Hematopoietic multipotent progenitor cell treated with erythropoietin and hydrocortisone succinate and interleukin-3 and kit ligand, for 15 days (in vitro differentiated cells): ENCODE measurements around the gene CEND1.

ENCODE experiments used
- DNase-seq: peaks from one replicate; pipeline ENCODE4 v3.0.0-alpha.2; 2015; ENCODE audit warnings: low spot score

CEND1 gene

DNA sequence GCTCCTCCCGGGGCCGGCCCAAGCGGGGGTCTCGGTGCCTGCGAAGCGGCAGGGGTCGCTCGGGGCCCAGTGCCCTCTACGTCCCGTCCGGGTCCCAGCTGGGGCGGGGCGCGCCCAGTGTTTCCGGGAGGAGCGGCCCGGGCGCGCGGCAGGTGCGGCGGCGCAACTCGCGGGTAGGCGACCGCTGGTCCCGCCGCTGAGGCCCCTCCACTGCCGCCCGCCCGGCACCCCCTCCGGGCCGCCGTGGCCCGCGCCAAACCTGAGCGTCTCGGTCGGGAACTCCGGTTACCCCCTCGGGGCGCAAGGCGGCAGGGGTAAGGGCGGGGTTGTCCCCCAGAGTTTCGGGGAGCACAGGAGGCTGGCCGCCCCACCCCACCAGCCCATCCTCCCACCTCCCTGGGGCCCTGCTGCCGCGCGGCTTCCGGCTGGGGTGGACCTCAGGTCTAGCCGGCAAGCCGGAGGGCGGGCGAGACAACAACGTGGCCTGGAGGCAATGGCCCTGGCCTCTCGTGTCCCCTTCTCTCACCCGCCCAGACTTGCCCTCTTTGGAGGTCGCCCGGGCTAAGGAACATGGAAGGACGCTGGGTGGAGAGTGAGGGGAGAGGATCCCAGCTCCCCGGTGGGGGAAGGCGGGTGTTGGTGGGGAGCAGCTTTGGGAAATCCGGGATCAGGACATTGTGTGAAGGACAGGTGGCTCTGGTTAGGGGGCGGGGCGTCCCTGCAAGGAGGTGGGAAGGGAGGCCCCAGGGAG lies 37.4 kb upstream of the CEND1 start:
- no peak for DNase-seq

DNA sequence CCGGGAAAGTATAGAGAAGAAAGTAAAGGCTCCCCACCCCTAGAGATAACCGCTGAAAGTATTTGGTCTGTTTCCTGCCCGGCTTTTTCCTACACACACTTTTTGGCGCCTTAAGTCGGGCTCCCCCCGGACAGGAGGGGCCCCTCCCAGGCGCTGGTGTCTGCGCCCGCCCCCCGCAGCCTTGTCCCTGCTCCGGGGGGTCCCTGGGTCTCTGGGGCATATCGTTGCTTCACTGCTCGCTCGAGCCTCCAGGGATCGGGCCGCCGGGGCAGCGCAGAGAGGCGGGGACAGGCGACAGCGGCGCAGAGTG lies 36.9 kb upstream of the CEND1 start:
- DNase-seq, result no peak

DNA sequence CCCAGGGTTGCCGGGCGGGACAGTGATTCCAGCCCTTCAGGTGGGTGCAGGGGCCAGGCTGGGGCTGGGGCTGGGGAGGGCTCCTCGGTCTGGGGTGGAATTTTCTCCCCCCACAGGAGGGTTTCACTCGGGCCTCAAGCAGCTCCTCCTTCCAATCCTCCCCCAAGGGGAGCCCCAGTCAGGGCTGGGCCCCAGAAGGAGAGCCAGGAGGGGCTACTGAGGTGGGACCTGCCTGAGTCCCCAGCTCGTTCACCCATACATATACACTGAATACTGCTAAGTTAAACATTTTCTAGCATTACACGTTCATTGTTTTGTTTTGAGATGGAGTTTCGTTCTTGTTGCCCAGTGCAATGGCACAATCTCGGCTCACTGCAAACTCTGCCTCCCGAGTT lies 36.3 kb upstream of the CEND1 start:
- no peak for DNase-seq

DNA sequence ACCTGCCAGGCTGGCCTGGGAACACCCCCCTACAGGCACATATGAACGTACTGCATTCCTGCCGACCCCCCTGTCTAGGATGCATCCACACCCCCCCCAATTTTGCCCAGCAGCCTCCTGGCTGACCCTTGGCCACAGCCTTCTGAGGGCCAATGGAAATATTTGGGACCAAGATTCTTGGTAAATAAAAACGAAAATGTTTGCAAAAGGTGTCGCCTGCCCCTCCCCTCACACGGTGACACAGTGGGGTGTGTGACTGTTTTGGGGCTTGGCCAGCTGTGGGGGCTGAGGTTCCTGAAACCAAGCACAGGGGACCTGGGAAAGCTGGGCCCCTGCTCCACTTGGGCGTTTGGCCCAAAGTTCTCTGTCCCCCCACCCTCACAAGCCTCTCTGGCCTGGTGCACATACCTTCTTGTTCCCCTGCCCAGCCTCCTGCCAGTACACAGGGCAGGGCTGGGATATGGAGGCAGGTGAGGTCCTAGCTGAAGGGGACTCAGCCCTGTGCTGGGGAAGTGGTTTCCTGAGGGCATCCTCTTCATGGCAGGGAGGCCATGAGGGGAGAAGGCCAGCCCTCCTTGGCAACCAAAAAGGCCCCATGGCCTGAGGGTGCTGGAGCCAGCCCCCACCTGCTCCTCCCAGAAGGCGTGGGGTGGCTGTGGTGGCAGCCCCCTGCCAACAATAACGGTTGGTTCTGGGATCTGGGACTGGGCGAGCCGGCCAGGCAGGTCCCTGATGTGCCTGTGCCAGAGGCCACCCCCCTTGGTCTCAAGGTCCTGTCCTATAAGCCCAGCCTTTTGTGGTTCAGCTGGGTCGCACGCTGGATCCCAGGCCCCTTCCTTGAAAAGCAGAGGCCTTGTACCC lies 35.7 kb upstream of the CEND1 start:
- no peak for DNase-seq

DNA sequence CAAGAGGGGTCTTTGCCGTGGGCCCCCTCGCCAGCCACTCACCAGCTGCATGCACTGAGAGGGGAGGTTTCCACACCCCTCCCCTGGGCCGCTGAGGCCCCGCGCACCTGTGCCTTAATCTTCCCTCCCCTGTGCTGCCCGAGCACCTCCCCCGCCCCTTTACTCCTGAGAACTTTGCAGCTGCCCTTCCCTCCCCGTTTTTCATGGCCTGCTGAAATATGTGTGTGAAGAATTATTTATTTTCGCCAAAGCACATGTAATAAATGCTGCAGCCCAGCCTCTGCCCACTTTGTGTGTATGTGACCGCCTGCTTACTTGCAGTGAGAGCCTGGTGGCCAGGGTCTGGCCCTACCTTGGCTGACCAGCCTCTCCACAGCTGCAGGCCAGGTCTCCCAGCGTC lies 35.1 kb upstream of the CEND1 start:
- DNase-seq, result no peak

DNA sequence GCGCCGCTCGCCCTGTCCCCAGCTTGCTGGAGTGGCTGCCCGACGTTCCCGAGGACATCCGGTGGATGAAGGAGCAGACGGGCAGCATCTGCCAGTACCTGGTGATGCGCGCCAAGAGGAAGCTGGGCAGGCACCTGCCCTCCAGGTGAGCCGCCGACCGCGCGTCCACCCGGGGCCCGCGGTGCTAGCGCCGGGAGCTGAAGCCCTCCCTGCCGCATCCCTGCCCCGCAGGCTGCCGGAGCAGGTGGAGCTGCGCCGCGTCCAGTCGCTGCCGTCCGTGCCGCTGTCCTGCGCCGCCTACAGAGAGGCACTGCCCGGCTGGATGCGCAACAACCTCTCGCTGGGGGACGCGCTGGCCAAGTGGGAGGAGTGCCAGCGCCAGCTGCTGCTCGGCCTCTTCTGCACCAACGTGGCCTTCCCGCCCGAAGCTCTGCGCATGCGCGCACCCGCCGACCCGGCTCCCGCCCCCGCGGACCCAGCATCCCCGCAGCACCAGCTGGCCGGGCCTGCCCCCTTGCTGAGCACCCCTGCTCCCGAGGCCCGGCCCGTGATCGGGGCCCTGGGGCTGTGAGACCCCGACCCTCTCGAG lies 34.5 kb upstream of the CEND1 start:
- DNase-seq, result no peak

DNA sequence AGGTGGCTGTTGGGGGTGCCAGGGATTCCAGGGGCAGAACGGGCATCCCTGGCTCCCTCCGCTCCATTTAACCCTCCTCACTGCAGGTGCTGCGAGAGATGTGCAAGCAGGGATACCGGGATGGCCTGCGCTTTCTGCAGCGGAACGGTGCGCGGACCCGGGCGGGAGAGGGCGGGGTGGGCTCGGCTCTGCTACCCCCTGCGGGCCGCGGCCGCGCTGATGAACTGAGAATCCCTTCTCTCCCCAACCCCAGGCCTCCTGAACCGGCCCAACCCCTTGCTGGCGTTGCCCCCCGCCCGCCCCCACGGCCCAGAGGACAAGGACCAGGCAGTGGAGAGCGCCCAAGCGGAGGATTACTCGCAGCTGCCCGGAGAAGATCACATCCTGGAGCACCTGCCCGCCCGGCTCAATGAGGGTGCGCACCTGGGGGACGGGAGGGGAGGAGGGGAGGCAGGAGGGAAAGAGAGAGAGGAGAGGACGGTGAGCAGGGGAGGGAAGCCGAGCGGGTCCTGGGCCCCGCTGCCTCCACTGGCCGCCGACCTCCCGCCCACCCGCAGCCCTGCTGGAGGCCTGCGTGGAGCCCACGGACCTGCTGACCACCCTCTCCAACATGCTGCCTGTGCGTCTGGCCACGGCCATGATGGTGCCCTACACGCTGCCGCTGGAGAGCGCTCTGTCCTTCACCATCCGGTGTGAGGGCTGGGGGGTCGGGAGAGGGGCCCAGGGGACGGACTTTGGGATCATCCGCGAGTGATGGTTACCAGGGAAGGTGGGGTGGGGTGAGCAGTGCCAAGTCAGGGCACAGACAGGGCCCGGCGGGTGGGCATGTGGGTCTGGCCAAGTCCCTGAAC lies 33.8 kb upstream of the CEND1 start:
- DNase-seq, result no peak

DNA sequence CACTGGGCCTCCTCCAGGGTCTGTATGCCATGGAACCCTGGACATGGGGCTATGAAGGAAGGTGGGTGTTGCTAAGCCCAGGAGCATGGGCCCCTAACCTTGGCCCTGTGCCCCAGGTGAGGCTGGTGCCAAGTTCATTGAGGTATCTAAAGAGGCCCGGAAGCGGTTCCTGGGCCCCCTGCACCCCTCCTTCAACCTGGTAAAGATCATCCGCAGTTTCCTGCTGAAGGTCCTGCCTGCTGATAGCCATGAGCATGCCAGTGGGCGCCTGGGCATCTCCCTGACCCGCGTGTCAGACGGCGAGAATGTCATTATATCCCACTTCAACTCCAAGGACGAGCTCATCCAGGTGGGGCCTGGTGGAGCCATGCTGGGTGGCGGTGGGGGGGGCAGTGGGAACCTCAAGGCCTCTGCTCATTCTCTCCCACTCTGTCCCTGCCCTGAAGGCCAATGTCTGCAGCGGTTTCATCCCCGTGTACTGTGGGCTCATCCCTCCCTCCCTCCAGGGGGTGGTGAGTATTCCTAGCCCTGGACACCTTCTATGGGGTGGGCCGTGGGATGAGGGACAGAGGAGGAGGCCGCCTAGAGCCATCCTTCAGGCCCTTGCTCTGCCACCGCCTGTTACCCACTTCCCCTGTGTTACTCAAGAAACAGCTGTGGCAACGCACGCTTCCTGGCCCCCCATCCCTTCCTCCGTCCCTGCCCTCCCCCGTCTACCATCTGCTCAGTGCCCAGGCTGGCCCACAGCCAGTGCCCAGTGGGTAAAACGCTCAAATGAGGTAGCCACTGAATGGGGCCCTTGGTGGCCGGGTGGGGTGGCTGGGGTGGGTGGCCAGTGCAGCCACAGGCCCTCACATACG lies 31.9 kb upstream of the CEND1 start:
- DNase-seq, result no peak

DNA sequence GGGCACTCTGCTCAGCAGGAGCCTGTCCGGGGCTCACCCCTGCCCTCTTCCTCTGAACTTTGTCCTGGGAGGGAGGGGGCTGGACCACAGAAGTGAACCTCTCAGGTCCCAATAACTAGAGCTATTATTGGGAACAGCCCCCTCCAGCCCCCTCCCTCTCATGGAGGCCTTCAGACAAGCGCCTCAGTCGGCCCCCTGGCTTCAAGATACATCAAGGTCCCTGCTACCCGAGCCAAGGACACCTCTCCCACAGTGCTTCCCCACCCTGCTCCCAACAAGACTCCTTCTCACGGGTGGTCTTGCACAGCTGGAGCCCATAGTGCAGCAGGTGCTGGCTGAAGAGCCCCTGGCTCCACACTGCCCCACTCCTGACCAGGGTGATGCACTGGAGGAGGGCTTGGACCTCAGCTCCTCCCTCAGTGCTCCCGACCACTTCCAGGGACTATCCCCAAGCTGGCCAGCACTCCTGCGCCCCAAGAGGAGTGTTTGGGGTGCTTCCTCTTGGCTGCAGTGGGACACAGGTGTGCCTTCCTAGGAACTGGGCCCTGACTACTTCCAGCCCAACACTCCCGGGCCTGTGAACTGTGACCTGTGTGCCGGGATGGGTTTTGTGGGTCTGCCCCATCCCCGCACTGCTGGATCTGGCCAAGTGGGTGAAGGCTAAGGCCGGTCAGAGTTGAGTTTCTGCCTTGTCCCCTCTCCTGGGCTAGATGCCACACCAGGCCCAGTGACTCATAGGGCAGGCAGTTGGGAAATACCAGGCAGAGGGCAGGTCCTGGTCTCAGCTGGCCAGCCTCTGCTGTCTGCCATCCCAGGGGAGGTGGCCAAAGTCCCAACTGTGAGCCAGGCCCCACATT lies 31.0 kb upstream of the CEND1 start:
- DNase-seq, result no peak

DNA sequence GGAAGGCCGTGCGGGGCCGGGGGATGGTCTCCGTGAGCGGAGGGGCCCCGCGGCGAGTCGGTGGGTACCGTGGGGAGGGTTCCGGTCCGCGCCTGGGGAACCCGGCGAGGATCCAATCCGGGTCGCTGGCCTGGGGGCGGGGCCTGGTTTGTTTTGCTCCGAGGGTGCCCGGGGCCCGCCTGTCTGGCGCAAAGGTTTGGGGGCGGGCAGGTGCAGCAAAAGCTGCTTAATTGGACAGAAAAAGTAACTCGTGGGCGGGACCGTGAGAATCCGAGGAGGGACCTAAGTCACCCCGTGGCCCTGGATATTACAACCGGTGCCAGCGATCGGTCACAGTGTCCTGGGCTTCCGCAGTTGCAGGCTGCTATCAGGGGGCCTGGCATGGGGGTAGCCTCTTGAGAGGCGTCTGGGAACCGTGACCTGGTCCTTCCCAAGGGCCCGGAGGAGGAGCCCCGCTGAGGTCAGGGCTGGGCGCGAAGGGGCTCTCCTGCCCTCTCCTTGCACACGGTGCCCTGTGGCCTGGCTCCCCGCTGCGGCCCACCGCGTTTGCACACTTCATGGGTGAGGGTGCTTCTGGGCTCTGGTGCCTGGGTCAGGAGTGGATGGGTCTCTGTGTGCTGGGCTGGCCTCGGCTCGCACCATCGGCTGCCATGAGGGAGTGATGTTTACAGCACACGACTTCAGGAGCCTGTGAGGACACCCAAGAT lies 30.2 kb upstream of the CEND1 start:
- peak; percentile 91 for DNase-seq

DNA sequence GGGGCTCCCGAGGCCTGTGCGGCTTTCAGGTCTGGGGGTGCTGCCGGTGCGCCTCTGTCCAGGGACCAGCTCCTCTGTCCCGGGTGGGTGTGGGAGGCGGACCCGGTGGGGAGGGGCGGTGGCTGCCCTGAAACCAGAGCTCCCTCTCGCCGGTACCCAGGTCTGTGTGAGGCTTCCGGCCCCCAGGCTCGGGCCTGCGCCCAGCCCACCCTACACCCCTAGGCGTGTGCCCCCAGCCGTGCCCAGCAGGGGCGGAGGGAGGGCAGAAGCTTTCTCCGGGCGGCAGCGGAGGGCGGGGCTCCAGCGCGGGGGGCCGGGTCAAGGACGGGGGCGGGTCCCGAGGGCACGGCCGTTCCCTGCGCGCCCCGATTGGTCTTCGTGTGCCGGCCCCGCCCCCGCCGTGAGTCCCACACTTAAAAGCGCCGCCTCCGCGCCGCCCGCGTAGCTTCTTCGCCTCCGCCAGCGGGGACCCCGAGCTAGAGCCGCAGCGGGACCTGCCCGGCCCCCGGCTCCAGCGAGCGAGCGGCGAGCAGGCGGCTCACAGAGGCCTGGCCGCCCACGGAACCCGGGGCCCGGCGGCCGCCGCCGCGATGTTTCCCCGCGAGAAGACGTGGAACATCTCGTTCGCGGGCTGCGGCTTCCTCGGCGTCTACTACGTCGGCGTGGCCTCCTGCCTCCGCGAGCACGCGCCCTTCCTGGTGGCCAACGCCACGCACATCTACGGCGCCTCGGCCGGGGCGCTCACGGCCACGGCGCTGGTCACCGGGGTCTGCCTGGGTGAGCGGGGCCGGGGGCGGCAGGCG lies 29.4 kb upstream of the CEND1 start:
- peak; percentile 94 for DNase-seq

DNA sequence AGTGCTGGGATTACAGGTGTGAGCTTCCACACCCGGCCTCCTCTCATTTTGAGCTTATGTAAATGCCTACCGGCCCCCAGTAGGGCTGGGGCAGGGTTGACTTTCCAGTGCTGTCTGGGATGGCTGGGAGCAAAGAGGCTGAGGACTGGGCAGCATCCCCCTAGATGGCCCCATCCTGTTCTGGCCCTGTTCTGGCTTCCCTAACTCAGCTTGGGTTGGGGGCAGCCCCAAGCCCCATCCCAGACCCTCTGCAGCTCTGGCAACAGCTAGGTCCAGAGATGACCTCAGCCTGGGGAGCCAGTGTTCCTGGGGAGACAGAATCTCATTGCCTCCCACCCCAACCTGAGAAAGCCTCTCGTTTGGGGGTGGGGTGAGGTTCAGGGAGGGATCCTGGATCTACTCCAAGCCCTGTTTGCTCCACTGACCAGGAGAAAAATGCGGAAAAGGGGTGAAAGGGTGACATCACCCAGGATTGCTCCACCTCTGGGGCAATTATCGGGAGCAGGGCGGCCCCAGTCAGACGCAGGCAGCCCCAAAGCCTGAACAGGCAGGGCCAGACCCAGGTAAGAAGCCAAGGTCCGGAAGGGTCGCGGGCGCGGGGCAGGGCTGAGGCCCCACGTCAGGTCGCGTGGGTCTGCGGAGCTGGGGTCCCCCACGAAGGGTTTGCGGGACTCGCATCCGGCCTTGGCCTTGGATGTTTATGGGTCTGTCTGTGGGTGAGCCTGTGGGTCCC lies 28.7 kb upstream of the CEND1 start, which contains the start of gene PNPLA2:
Gene PNPLA2, plus strand, starts transcription at position 519 of the 733 bp plus-strand sequence. CDS start 805 bp downstream, outside the sequence.
- no peak for DNase-seq

DNA sequence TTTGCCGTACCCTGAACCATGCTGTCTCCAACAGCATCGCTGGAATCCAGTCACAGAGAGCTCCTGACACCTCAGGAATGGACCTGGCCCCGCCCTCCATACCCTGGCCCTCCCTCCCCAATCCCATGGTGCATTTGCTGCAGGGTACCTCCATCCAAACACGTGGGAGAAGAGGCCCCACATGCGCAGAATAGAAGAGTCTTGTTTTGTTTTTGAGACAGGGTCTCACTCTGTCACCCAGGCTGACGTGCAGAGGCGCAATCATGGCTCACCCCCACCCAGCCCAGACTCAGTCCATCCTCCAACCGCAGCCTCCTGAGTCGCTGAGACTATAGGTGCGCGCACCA lies 26.5 kb upstream of the CEND1 start:
- DNase-seq, result no peak

DNA sequence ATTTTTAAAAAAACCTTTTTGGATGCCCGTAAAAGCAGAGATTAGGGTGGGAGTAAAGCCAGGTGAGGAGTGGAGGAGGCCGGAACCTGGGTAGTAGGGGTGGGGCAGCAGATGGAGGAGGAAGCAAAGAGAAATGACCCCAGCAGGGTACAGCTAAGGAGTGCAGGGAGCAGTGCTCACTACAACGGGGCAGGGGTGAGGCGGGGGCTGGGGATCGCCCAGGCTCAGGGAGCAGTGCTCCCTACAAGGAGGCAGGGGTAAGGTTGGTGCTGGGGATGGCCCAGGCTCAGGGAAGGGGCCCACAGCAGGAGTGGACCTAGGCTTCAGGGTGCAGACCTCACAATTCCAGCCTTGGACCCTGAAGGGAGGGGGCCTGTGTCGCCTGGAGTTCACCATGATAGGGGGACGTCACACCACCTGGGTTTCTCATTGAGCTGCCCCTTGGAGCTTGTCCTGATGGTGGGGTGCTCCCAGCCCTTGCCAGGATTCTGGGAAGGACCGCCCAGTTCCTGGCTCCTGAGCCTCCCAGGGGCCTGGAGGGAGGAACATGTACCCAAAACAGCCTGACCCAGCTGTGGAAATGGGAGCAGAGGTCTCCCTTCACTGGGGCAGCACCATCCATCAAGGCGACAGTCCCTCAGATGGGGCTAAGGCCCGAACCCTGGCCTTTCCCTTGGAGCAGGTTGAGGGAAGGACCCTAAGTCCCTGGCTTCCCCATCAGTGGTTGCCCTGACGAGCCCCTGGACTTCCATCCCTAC lies 26.0 kb upstream of the CEND1 start:
- DNase-seq, result no peak

DNA sequence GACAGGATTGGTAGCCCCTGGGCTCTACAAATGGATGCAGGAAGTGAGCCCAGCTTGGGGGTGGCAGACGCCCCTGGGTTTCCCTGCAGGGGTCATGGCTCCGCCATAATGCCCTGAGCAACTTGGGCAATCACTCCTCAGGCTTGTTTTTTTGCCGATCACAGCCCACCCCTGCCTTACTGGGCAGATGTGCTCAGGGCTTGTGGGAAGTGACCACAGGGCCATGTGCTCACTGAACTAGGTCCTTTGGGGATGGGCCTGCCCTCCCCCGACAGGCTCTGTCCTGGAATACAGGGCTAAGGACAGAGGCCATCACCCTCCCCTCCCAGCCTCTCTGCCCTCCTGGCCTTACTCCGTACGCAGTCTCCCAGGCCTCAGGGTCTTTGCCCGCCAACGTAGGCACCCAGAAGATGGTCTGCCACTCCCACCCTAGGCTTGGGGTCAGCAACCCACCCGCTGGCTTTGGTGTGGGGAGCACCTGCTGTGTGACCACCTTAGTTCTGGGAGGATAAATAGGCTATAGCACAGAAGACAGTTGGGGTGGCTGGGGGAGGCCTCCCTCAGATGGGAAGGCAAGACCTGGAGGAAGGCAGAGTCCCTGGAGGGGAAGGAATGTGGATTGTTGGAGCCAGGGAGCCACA lies 23.7 kb upstream of the CEND1 start:
- DNase-seq, result no peak

DNA sequence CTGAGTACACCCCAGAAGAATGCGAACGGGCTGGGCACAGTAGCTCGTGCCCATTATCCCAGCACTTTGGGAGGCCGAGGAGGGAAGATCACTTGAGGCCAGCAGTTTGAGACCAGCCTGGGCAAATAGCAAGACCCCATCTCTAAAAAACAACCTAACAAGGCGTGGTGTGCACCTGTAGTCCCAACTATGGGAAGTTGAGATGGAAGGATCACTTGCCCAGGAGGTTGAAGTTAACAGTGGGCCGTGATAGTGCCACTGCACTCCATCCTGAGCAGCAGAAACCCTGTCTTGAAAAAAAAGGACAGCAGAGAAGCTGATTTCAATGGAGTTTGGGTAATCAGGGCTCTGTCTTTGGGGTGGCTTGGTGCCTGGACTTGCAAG lies 23.2 kb upstream of the CEND1 start:
- DNase-seq, result no peak

DNA sequence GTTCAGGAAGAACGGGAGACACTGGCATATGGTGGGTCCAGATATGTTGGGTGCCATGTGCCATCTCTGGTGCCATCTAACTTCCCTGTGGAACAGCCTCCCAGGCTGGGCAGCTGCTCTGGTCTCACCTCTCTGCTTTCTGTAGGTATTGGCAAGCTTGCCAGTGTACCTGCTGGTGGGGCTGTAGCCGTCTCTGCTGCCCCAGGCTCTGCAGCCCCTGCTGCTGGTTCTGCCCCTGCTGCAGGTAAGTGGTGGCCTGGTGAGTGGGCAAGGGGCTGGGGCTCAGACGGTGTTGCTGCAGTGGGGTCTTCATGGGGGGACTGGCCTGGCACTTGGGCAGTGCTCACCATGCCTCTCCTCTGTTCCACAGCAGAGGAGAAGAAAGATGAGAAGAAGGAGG lies 22.5 kb upstream of the CEND1 start:
- no peak for DNase-seq
